Upper lobe of left lung (tissue), 6 donors: ENCODE data around the gene SLC25A30. TPM values are rescaled to one million over a fixed set of nuclear protein-coding genes. Genes with fewer than 3 reads are reported as not detected.

Experiments
- ATAC-seq, 2 donors: fragments of 200-7000 bp; cut with Tn5 transposase; one replicate each; pipeline ENCODE4 v1.9.1; 2022; ENCODE audit warnings: mild to moderate bottlenecking in 2 of 2, moderate library complexity in 2 of 2; ENCODE audit not compliant: low FRiP score in 2 of 2
- DNase-seq, 2 donors: peaks; one replicate each; pipeline ENCODE4 v3.0.0-alpha.2; 2019 to 2020
- H3K27ac ChIP-seq, 4 donors: fragments of 200-600 bp; sonication (generic); one replicate each; pipeline ENCODE4 v1.5.1; 2016 to 2019
- H3K27me3 ChIP-seq, 4 donors: fragments of 200-600 bp; sonication (generic); one replicate each; pipeline ENCODE4 v1.5.1; 2017 to 2019
- H3K36me3 ChIP-seq, 4 donors: fragments of 200-600 bp; sonication (generic); one replicate each; pipeline ENCODE4 v1.5.1; 2016 to 2019
- H3K4me1 ChIP-seq, 4 donors: fragments of 200-600 bp; sonication (generic); one replicate each; pipeline ENCODE4 v1.5.1; 2018 to 2019
- H3K4me3 ChIP-seq, 4 donors: fragments of 200-600 bp; sonication (generic); one replicate each; pipeline ENCODE4 v1.5.1; 2017 to 2019; ENCODE audit warnings: mild to moderate bottlenecking in 2 of 4, moderate library complexity in 1 of 4
- H3K9me3 ChIP-seq, 4 donors: fragments of 200-600 bp; sonication (generic); one replicate each; pipeline ENCODE4 v1.5.1; 2018 to 2019
- EP300 ChIP-seq, 4 donors: sonication (generic); formaldehyde crosslinking; IDR thresholded peaks; one replicate each; pipeline ENCODE4 v1.5.1; 2017; ENCODE audit warnings: antibody characterized with exemption in 4 of 4, control low read depth in 2 of 4
- POLR2A ChIP-seq, 4 donors: fragments of 450-650 bp; IDR thresholded peaks; one replicate each; pipeline ENCODE4 v1.5.1; 2016 to 2017; ENCODE audit warnings: antibody characterized with exemption in 4 of 4, mild to moderate bottlenecking in 2 of 4
- POLR2AphosphoS5 ChIP-seq, 2 donors: sonication (generic); formaldehyde crosslinking; IDR thresholded peaks; one replicate each; pipeline ENCODE4 v1.5.1; 2017; ENCODE audit warnings: antibody characterized with exemption in 2 of 2
- WGBS, 2 donors: methylation state at CpG; one replicate each; pipeline ENCODE4 v1.1.5; 2017 to 2018; 5-methylcytosine and 5-hydroxymethylcytosine counted together
- total RNA-seq, 6 donors: library from RNA; depleted of rRNA in 4 of 6; stranded (reverse); fragments of >200 nt in 4 of 6; gene quantifications; one replicate each; pipeline versions ENCODE4 v1.1.0 to v1.2.1, GENCODE V29; 2016 to 2021
- TF ChIP-seq, protein P1 (sequence below), 6 experiments: fragments of 450-650 bp in 4 of 6; fragments of 200-600 bp in 2 of 6; sonication (generic) in 2 of 6; IDR thresholded peaks; one replicate each; pipeline ENCODE4 v1.5.1; 2016 to 2019; ENCODE audit warnings: antibody characterized with exemption in 6 of 6
- donor health status: DM: no; HTN: no; CAD: no; lungs with moderate emphysema.
- donor health status: DM: no; HTN: yes; CAD: no; lungs with severe emphysema.

The SLC25A30 gene
- total RNA-seq, 6 donors from 2014 or later, result 3.8 to 25.1 (median 16.8) TPM

DNA sequence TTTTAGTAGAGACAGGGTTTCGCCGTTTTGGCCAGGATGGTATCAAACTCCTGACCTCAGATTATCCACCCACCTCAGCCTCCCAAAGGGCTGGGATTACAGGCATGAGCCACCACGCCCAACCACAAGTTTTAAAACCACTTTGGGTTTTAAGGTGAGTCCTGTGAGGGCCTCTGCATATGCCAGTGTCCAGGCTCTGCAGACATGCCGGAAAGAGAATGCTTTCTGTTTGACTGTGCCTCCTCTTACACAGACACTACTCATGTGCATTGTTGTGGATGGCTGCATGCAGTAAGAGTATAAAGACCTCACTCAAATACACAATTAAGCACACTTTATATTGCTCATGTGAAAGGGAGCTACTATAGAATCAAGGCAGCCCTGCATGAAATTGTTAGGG is 20.8 kb upstream of the SLC25A30 start:
- 87 to 88% methylated on average over 4 of the region's 4 CpGs for WGBS, 2 donors

DNA sequence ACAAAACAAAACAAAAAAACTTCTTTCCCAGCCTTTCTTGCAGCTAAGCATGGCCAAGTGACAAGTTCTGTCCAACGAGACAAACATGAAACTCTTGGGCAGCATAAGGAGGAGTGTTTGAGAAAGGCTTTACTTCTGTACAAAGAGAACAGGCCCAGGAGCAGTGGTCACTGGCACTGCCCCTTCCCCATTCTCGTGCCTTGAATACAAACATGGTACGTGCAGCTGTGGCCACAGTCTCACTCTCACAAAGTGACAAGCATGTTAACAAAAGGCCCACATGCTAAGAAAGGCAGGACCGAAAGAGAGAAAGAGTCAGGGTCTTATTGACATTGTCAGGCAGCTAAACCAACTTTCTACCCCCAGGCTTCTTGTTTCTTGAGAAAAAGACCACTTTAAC is 19.8 kb upstream of the SLC25A30 start:
- no peaks in the 10 kb centered on the region for H3K36me3 ChIP-seq
- no peak for TF ChIP-seq POLR2AphosphoS5 (IDR thresholded peaks at IDR 0.05)
- TF ChIP-seq, protein P1, sequence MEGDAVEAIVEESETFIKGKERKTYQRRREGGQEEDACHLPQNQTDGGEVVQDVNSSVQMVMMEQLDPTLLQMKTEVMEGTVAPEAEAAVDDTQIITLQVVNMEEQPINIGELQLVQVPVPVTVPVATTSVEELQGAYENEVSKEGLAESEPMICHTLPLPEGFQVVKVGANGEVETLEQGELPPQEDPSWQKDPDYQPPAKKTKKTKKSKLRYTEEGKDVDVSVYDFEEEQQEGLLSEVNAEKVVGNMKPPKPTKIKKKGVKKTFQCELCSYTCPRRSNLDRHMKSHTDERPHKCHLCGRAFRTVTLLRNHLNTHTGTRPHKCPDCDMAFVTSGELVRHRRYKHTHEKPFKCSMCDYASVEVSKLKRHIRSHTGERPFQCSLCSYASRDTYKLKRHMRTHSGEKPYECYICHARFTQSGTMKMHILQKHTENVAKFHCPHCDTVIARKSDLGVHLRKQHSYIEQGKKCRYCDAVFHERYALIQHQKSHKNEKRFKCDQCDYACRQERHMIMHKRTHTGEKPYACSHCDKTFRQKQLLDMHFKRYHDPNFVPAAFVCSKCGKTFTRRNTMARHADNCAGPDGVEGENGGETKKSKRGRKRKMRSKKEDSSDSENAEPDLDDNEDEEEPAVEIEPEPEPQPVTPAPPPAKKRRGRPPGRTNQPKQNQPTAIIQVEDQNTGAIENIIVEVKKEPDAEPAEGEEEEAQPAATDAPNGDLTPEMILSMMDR (IDR thresholded peaks at IDR 0.05), result no peak
- TF ChIP-seq POLR2A (IDR thresholded peaks at IDR 0.05), result no peak
- no peak for TF ChIP-seq EP300 (IDR thresholded peaks at IDR 0.05)

More for the DNA sequence above, 20.8 kb upstream of the SLC25A30 start:
- H3K4me1 ChIP-seq, result peaks cover 7 to 16% (median 9%) of the 10 kb centered on the region in 4 donors
- H3K4me3 ChIP-seq, result no peak overlapping the region
- no peaks in the 10 kb centered on the region for H3K9me3 ChIP-seq
- H3K27ac ChIP-seq, result no peak overlapping the region
- DNase-seq (no peak), ATAC-seq (no peak)
- no peaks in the 10 kb centered on the region for H3K36me3 ChIP-seq
- no peaks in the 10 kb centered on the region for H3K27me3 ChIP-seq
- TF ChIP-seq EP300 (IDR thresholded peaks at IDR 0.05) (no peak), POLR2A (IDR thresholded peaks at IDR 0.05) (no peak), POLR2AphosphoS5 (IDR thresholded peaks at IDR 0.05) (no peak)
- TF ChIP-seq, protein P1 (IDR thresholded peaks at IDR 0.05), result no peak

GRCh38 chr13:45436953-45437352 is 18.8 kb upstream of the SLC25A30 start:
- TF ChIP-seq EP300 (IDR thresholded peaks at IDR 0.05) (no peak), POLR2AphosphoS5 (IDR thresholded peaks at IDR 0.05) (no peak), POLR2A (IDR thresholded peaks at IDR 0.05) (no peak)
- TF ChIP-seq, protein P1 (IDR thresholded peaks at IDR 0.05), result no peak
- no peak overlapping the region for H3K27ac ChIP-seq
- 95 to 98% methylated on average over 4 of the region's 4 CpGs for WGBS, 2 donors
- H3K27me3 ChIP-seq, result no peaks in the 10 kb centered on the region
- no peaks in the 10 kb centered on the region for H3K36me3 ChIP-seq
- DNase-seq, result no peak
- H3K4me1 ChIP-seq, result peaks cover 7 to 16% (median 9%) of the 10 kb centered on the region in 4 donors
- ATAC-seq, result no peak
- H3K9me3 ChIP-seq, result no peaks in the 10 kb centered on the region
- no peak overlapping the region for H3K4me3 ChIP-seq

More for the DNA sequence above, 19.8 kb upstream of the SLC25A30 start:
- Histone ChIP-seq H3K4me3 (no peak overlapping the region), H3K27ac (no peak overlapping the region), H3K9me3 (no peaks in the 10 kb centered on the region), H3K4me1 (peaks cover 7 to 16% (median 9%) of the 10 kb centered on the region in 4 donors), H3K27me3 (no peaks in the 10 kb centered on the region)
- ATAC-seq (no peak), DNase-seq (no peak)
- 85 to 88% methylated on average over 4 of the region's 4 CpGs for WGBS, 2 donors

- no peaks in the 10 kb centered on the region for H3K9me3 ChIP-seq
- H3K36me3 ChIP-seq, result no peaks in the 10 kb centered on the region
- DNase-seq, result no peak
- no peak overlapping the region for H3K4me3 ChIP-seq
- no peak overlapping the region for H3K27ac ChIP-seq
- H3K4me1 ChIP-seq, result peaks cover 6 to 12% (median 8%) of the 10 kb centered on the region in 4 donors
- no peak for ATAC-seq
- WGBS, 2 donors, result 93 to 97% methylated on average over 9 of the region's 9 CpGs
- TF ChIP-seq POLR2AphosphoS5 (IDR thresholded peaks at IDR 0.05), result no peak
- H3K27me3 ChIP-seq, result no peaks in the 10 kb centered on the region
These were observed 18.2 kb upstream of the SLC25A30 start for GRCh38 chr13:45436332-45436731.

GRCh38 chr13:45434556-45435371 is 16.6 kb upstream of the SLC25A30 start:
- 92 to 94% methylated on average over 8 of the region's 8 CpGs for WGBS, 2 donors
- no peak overlapping the region for H3K4me3 ChIP-seq
- no peak for ATAC-seq

More at GRCh38 chr13:45434556-45435371, 16.6 kb upstream of the SLC25A30 start:
- Histone ChIP-seq H3K9me3 (no peaks in the 10 kb centered on the region), H3K36me3 (no peaks in the 10 kb centered on the region), H3K4me1 (no peaks in the 10 kb centered on the region), H3K27me3 (no peaks in the 10 kb centered on the region), H3K27ac (no peak overlapping the region)
- no peak for DNase-seq
- TF ChIP-seq EP300 (IDR thresholded peaks at IDR 0.05), result no peak
- no peak for TF ChIP-seq POLR2A (IDR thresholded peaks at IDR 0.05)
- no peak for TF ChIP-seq POLR2AphosphoS5 (IDR thresholded peaks at IDR 0.05)
- TF ChIP-seq, protein P1 (IDR thresholded peaks at IDR 0.05), result no peak
